ENCODE results near the gene PLAAT4. TPM values are rescaled to one million over a fixed set of nuclear protein-coding genes. Genes with fewer than 3 reads are reported as not detected.
A peak's percentile ranks its signal among the peaks of the same experiment; 100 is the strongest.

Gene PLAAT4
- total and polyA plus RNA-seq, 2 of the 8 experiments (the other 6 are each of a cell fraction or from before 2014, with no cell fraction given) = 2.8 to 4.1 TPM

GRCh38 chr11:63534895-63535461 is 1.6 kb upstream of the PLAAT4 start:
- no peaks in the 10 kb centered on the region for H4K20me1 ChIP-seq (replicated peaks in 1 of 2; ENCODE audit: control insufficient read depth in 1 of 2, insufficient read depth in 2 of 2, low read length in 2 of 2)
- no peak for FAIRE-seq
- H3K79me1 ChIP-seq (ENCODE audit: low read depth, low read length) = no peaks in the 10 kb centered on the region
- H2BK120ac ChIP-seq (replicated peaks; ENCODE audit: low read depth, low read length) = no peak overlapping the region
- H3K14ac ChIP-seq (ENCODE audit: insufficient read length) = no peak overlapping the region
- no peak overlapping the region for H3K56ac ChIP-seq (replicated peaks; ENCODE audit: insufficient read length, low read depth, low read length)
- peak overlapping the region; percentile 97 for H2BK20ac ChIP-seq (ENCODE audit: low read length)
- no peak overlapping the region for H3K4ac ChIP-seq (replicated peaks; ENCODE audit: insufficient read length, low read depth, low read length)
- no peak overlapping the region for H3K4me2 ChIP-seq (ENCODE audit: insufficient read depth in 1 of 2, low read depth in 2 of 2, low read length in 2 of 2)
- H3K4me1 ChIP-seq (replicated peaks in 1 of 4; ENCODE audit: control insufficient read depth in 3 of 4, insufficient read depth in 4 of 4, low read length in 3 of 4) = peaks cover 8 to 23% (median 19%) of the 10 kb centered on the region in 4 experiments; a peak in 6 of 7 replicates
- no peak overlapping the region for H3K23ac ChIP-seq (ENCODE audit: insufficient read length)
- no peaks in the 10 kb centered on the region for H3K27me3 ChIP-seq (replicated peaks in 1 of 4; ENCODE audit: control insufficient read depth in 3 of 4, extremely low read depth in 1 of 4, insufficient read depth in 3 of 4, low read length in 3 of 4)
- H3K27ac ChIP-seq (ENCODE audit: low read depth, low read length) = no peak overlapping the region
- no peak overlapping the region for H4K8ac ChIP-seq (ENCODE audit: extremely low read depth, insufficient read depth, low read length)
- no peak overlapping the region for H4K5ac ChIP-seq (ENCODE audit: insufficient read length, low read depth, low read length)
- WGBS, 2 experiments (ENCODE audit: extremely low coverage in 1 of 2, insufficient coverage in 1 of 2, insufficient read length in 1 of 2, insufficient replicate concordance in 2 of 2, low coverage in 1 of 2, low lambda C conversion rate in 2 of 2, missing lambda C conversion rate in 1 of 2) = 95% methylated on average over 5 of the region's 5 CpGs; no CpG with 5 or more reads in 1 of the 2 experiments
- peak overlapping the region; percentile 93 for H2BK12ac ChIP-seq (ENCODE audit: low read depth, low read length)
- no peak overlapping the region for H3K9ac ChIP-seq (replicated peaks in 1 of 4; ENCODE audit: extremely low read depth in 1 of 4, low read depth in 3 of 4, low read length in 3 of 4)
- H2BK15ac ChIP-seq (ENCODE audit: low read length) = peak overlapping the region; percentile 76; the same call in 1 of the 2 replicates
- H4K91ac ChIP-seq (replicated peaks; ENCODE audit: insufficient read length, low read length) = no peak overlapping the region
- CTCF ChIA-PET (ENCODE audit: partially characterized antibody) = interaction anchor here (1.0 to 1.1 kb wide), 2 partner anchors 93 to 101 kb away, joined by 3 to 4 read pairs; no protein-coding TSS in a partner anchor
- no peak for DNase-seq (ENCODE audit: low read depth in 1 of 2, low spot score in 2 of 2)
- H2BK5ac ChIP-seq (ENCODE audit: low read depth, low read length) = 0 out of 2 replicates have a peak overlapping the region, but pooled peaks have one; percentile 18
- H3K9me3 ChIP-seq (ENCODE audit: insufficient read depth in 2 of 2, low read depth in 1 of 2, low read length in 1 of 2) = no peaks in the 10 kb centered on the region; a peak in 1 of 4 replicates
- no peak overlapping the region for H3K18ac ChIP-seq (ENCODE audit: extremely low read depth, low read length)
- no peak overlapping the region for H3K4me3 ChIP-seq (ENCODE audit: extremely low read depth in 1 of 4, insufficient read depth in 2 of 4, low read depth in 3 of 4, low read length in 4 of 4)
- no peak overlapping the region for H2AFZ ChIP-seq (ENCODE audit: low read length)
- no peak overlapping the region for H2AK5ac ChIP-seq (ENCODE audit: low read depth, low read length)
- POLR2A ChIA-PET (ENCODE audit: partially characterized antibody) = no interaction called here
- no peaks in the 10 kb centered on the region for H3K79me2 ChIP-seq (ENCODE audit: control insufficient read depth in 1 of 2, insufficient read depth in 2 of 2, low read length in 2 of 2)
- no peaks in the 10 kb centered on the region for H3K23me2 ChIP-seq (ENCODE audit: low read depth, low read length)
- H3K36me3 ChIP-seq (ENCODE audit: control insufficient read depth in 2 of 4, insufficient read depth in 4 of 4, low read length in 3 of 4) = no peaks in the 10 kb centered on the region
- no peak for TF ChIP-seq RAD21 (IDR thresholded peaks at IDR 0.05 in 1 of 2, conservative IDR thresholded peaks at IDR 0.05 in 1 of 2; ENCODE audit: low read depth in 2 of 2, low read length in 2 of 2)
- no peak for TF ChIP-seq EGR1 (IDR thresholded peaks at IDR 0.05; ENCODE audit: borderline replicate concordance, low read depth, low read length)
- TF ChIP-seq CBX5 (IDR thresholded peaks at IDR 0.05; ENCODE audit: low read depth, low read length) = no peak
- no peak for TF ChIP-seq RNF2 (IDR thresholded peaks at IDR 0.05; ENCODE audit: borderline replicate concordance, low read depth, low read length, missing control alignments, poor library complexity, severe bottlenecking)
- no peak for TF ChIP-seq TEAD4 (IDR thresholded peaks at IDR 0.05; ENCODE audit: low read depth, low read length)
- TF ChIP-seq NANOG (IDR thresholded peaks at IDR 0.05; ENCODE audit: insufficient read depth, low read depth, low read length, poor library complexity, severe bottlenecking) = no peak
- TF ChIP-seq RXRA (IDR thresholded peaks at IDR 0.05; ENCODE audit: insufficient read depth, low read depth, low read length) = no peak
- no peak for TF ChIP-seq JUND (IDR thresholded peaks at IDR 0.05; ENCODE audit: low read length)
- no peak for TF ChIP-seq EP300 (IDR thresholded peaks at IDR 0.05; ENCODE audit: borderline replicate concordance in 1 of 2, low read depth in 2 of 2, low read length in 2 of 2)
- TF ChIP-seq SIX5 (IDR thresholded peaks at IDR 0.05; ENCODE audit: low read depth, low read length) = no peak
- no peak for TF ChIP-seq RFX5 (IDR thresholded peaks at IDR 0.05; ENCODE audit: borderline replicate concordance, low read depth, low read length)

Data from H1 (cell line).